ENCODE results near the gene TBC1D2.

- no peak for TF ChIP-seq POLR2A (IDR thresholded peaks at IDR 0.05)
- TF ChIP-seq, protein P1, sequence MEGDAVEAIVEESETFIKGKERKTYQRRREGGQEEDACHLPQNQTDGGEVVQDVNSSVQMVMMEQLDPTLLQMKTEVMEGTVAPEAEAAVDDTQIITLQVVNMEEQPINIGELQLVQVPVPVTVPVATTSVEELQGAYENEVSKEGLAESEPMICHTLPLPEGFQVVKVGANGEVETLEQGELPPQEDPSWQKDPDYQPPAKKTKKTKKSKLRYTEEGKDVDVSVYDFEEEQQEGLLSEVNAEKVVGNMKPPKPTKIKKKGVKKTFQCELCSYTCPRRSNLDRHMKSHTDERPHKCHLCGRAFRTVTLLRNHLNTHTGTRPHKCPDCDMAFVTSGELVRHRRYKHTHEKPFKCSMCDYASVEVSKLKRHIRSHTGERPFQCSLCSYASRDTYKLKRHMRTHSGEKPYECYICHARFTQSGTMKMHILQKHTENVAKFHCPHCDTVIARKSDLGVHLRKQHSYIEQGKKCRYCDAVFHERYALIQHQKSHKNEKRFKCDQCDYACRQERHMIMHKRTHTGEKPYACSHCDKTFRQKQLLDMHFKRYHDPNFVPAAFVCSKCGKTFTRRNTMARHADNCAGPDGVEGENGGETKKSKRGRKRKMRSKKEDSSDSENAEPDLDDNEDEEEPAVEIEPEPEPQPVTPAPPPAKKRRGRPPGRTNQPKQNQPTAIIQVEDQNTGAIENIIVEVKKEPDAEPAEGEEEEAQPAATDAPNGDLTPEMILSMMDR (IDR thresholded peaks at IDR 0.05) = no peak
Measured at GRCh38 chr9:98281281-98281680, 25.8 kb upstream of the TBC1D2 start.

Measured in uterus (tissue), 2 donors.